NT2/D1 (cell line): ENCODE results near the gene CHN2.

Experiments
- DNase-seq: peaks from one replicate; pipeline ENCODE4 v3.0.0-alpha.2; 2011; ENCODE audit warnings: low read depth, low spot score
- H3K27me3 ChIP-seq: 2 replicates; pipeline ENCODE4 v1.6.0; 2011; ENCODE audit warnings: mild to moderate bottlenecking; ENCODE audit not compliant: insufficient read length, insufficient read depth
- H3K36me3 ChIP-seq: 2 replicates; pipeline ENCODE4 v1.6.1; 2011; ENCODE audit warnings: mild to moderate bottlenecking, low read length, mixed read lengths; ENCODE audit not compliant: insufficient read depth, insufficient read length
- H3K4me1 ChIP-seq: 2 replicates; pipeline ENCODE4 v1.5.1; 2011; ENCODE audit not compliant: insufficient read depth, insufficient read length
- H3K4me3 ChIP-seq: 2 replicates; pipeline ENCODE4 v1.5.1; 2011; ENCODE audit warnings: low read depth; ENCODE audit not compliant: insufficient read length
- H3K9ac ChIP-seq: 2 replicates; pipeline ENCODE4 v1.6.0; 2011; ENCODE audit warnings: low read depth; ENCODE audit not compliant: insufficient read length
- H3K9me3 ChIP-seq: 2 replicates; pipeline ENCODE4 v1.5.1; 2011; ENCODE audit warnings: mild to moderate bottlenecking, low read length; ENCODE audit not compliant: insufficient read depth
- SUZ12 ChIP-seq: IDR thresholded peaks from 2 replicates; pipeline ENCODE4 v1.6.1; 2011; ENCODE audit not compliant: insufficient read length, insufficient read depth; ENCODE audit errors: extremely low read depth
- YY1 ChIP-seq: IDR thresholded peaks from 2 replicates; pipeline ENCODE4 v1.6.1; 2011; ENCODE audit not compliant: insufficient read length, insufficient read depth
- ZNF274 ChIP-seq: IDR thresholded peaks from 2 replicates; pipeline ENCODE4 v1.6.1; 2011; ENCODE audit warnings: mild to moderate bottlenecking, low read depth, low read length

The CHN2 gene

DNA sequence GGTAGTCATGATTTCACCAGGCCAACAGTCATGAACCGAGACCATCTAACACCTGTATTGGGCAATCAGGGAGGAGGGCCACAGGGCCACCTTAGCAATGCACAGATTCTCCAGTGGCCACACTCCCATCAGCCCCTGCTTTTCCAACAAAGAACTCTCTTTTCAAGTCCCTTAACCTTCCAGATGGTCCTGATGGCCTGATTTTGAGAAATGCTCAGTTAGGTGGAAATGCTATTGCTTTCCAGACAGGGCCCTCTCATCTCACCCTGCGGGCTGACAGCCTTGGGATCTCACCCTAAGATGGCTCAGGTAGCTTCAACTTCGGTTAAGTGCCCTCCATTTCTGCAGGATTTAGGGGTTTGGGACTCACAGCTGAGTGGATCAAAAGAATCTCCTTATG is 237.1 kb downstream of the CHN2 start:
- Histone ChIP-seq H3K36me3 (no peaks in the 10 kb centered on the region), H3K4me3 (no peak overlapping the region), H3K27me3 (no peaks in the 10 kb centered on the region), H3K9me3 (no peaks in the 10 kb centered on the region), H3K4me1 (no peaks in the 10 kb centered on the region), H3K9ac (no peak overlapping the region)
- TF ChIP-seq YY1 (no peak), SUZ12 (no peak), ZNF274 (no peak)
- no peak for DNase-seq

DNA sequence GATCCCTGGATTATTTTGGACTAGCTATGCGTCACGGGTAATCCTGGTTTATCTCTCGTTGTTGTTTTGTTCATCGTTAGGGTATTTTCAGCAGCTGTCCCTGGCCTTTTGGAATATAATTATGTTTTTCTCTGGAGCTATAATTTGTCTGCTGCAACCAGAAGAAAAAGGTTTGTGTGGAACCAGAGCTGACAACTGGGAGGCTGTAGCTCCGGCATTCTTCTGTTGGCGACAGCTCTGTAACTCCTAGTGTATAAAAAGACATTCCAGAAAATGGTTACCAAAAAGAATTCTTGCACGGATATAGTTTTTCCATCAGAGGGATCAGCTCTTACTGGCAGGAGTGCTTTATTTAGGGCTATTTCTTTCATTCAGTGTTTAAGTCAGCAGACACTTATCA is 238.1 kb downstream of the CHN2 start:
- Histone ChIP-seq H3K9me3 (no peaks in the 10 kb centered on the region), H3K4me1 (no peaks in the 10 kb centered on the region), H3K27me3 (no peaks in the 10 kb centered on the region), H3K4me3 (no peak overlapping the region), H3K36me3 (no peaks in the 10 kb centered on the region), H3K9ac (no peak overlapping the region)
- DNase-seq = no peak
- TF ChIP-seq SUZ12 = no peak
- TF ChIP-seq YY1 = no peak
- TF ChIP-seq ZNF274 = no peak

DNA sequence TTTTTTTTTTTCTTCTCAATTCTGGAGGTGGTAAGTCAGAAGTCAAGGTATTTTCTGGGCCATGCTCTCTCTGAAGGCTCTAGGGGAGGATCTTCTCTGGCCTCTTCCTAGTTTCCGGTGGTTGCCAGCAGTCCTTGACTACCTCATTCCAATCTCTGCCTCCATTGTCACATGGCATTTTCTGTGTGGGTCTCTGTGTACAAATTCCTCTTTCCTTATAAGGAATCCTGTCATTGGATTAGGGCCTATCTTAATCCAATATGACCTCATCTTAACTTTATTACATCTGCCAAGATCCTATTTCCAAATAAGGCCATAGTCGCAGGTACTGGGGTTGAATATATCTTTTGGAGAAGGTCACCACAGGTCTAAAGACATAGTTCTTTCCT is 239.8 kb downstream of the CHN2 start:
- no peaks in the 10 kb centered on the region for H3K9me3 ChIP-seq
- H3K9ac ChIP-seq = no peak overlapping the region
- H3K27me3 ChIP-seq = no peaks in the 10 kb centered on the region
- TF ChIP-seq YY1 (no peak), SUZ12 (no peak), ZNF274 (no peak)
- H3K4me1 ChIP-seq = no peaks in the 10 kb centered on the region
- H3K36me3 ChIP-seq = no peaks in the 10 kb centered on the region
- H3K4me3 ChIP-seq = no peak overlapping the region
- no peak for DNase-seq

GRCh38 chr7:29435167-29435566 is 240.6 kb downstream of the CHN2 start:
- Histone ChIP-seq H3K27me3 (no peaks in the 10 kb centered on the region), H3K9me3 (no peaks in the 10 kb centered on the region), H3K36me3 (no peaks in the 10 kb centered on the region), H3K4me3 (no peak overlapping the region), H3K4me1 (no peaks in the 10 kb centered on the region), H3K9ac (no peak overlapping the region)
- no peak for DNase-seq
- TF ChIP-seq SUZ12 (no peak), YY1 (no peak), ZNF274 (no peak)

GRCh38 chr7:29435902-29436301 is 241.3 kb downstream of the CHN2 start:
- no peaks in the 10 kb centered on the region for H3K36me3 ChIP-seq
- H3K27me3 ChIP-seq = no peaks in the 10 kb centered on the region
- H3K9ac ChIP-seq = no peak overlapping the region
- H3K4me1 ChIP-seq = no peaks in the 10 kb centered on the region
- no peak for DNase-seq
- no peaks in the 10 kb centered on the region for H3K9me3 ChIP-seq
- no peak overlapping the region for H3K4me3 ChIP-seq
- TF ChIP-seq ZNF274 (no peak), SUZ12 (no peak), YY1 (no peak)

DNA sequence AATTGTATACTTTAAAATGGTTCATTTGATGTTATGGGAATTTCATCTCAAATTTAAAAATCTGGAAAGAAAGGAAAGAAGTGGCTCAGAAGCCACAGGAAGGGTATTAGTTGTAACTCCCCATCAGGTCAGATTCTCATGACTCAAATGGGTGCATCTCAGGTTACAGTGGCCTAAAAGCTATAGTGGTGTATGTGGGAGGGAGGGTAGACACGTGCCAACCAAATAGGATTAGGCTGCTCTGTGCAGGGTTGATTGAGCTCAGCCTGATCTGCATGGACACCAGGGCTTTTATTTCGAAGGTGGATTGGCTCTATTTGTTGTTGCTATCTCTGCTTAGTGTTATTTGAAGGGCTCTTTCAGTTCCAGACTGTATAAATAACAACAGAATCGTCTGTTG is 247.6 kb downstream of the CHN2 start:
- Histone ChIP-seq H3K9me3 (no peaks in the 10 kb centered on the region), H3K4me1 (no peaks in the 10 kb centered on the region), H3K9ac (no peak overlapping the region), H3K36me3 (no peaks in the 10 kb centered on the region), H3K27me3 (no peaks in the 10 kb centered on the region), H3K4me3 (no peak overlapping the region)
- DNase-seq = peak; percentile 60
- no peak for TF ChIP-seq YY1

DNA sequence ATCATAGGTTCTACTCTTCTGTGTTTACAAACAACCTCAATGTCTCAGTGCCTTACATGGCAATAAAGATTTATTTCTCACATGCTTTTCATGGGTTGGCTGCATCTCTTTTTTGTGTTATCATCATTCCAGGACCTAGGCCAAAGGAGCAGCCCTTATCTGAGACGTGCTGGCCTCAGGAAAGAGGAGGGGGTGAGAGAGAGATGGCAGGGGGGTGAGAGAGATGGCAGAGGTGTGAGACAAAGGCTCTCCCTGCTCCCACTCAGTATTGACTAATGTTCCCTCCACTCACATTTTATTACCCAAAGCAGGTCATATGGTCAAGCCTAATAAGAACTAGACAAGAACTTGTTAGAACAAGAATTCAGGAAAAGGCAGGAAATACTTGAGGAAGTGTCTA is 249.0 kb downstream of the CHN2 start:
- TF ChIP-seq SUZ12 = no peak
- TF ChIP-seq ZNF274 = no peak
- TF ChIP-seq YY1 = no peak
- Histone ChIP-seq H3K9ac (no peak overlapping the region), H3K27me3 (no peaks in the 10 kb centered on the region), H3K4me1 (no peaks in the 10 kb centered on the region), H3K4me3 (no peak overlapping the region), H3K36me3 (no peaks in the 10 kb centered on the region), H3K9me3 (no peaks in the 10 kb centered on the region)
- DNase-seq = no peak

DNA sequence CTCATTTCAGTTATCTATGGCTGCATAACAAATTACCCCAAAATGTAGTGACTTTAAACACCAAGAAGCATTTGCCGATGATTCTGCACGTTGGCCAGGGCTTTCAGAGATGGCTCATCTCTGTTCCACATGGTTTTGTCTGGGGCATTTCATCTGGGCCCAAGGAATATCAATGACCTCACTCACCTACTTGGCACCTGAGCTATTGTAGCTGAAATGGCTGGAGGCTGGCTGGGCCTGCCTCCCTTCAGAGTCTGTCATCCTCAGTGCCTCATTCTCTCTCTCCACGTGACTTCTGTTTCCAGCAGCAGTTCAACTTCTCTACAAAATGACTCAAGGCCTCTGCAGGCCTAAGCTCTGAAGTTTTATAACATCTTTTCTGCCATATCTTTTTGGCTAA is 249.7 kb downstream of the CHN2 start:
- Histone ChIP-seq H3K4me3 (no peak overlapping the region), H3K27me3 (no peaks in the 10 kb centered on the region), H3K4me1 (no peaks in the 10 kb centered on the region), H3K9me3 (no peaks in the 10 kb centered on the region), H3K36me3 (no peaks in the 10 kb centered on the region), H3K9ac (no peak overlapping the region)
- no peak for DNase-seq
- TF ChIP-seq YY1 (no peak), ZNF274 (no peak), SUZ12 (no peak)
